GM18502 (cell line): ENCODE measurements around the gene MRPS25.
"Not testable (repeated sequence)": the region's sequence is repeated elsewhere in the genome, so short reads cannot be mapped to it uniquely, and the experiment has no call there.

Source experiments
- ATAC-seq: cut with Tn5 transposase; IDR thresholded peaks from one replicate; pipeline ENCODE4 v1.9.1; 2021; ENCODE audit warnings: mild to moderate bottlenecking; ENCODE audit not compliant: unreplicated experiment, poor library complexity

MRPS25 gene

GRCh38 chr3:15049584-15049983 is 15.5 kb downstream of the MRPS25 start:
- ATAC-seq: no peak

GRCh38 chr3:15045667-15046066 is 19.4 kb downstream of the MRPS25 start:
- no peak for ATAC-seq

- no peak for ATAC-seq
Observed at GRCh38 chr3:15044326-15044725, 20.8 kb downstream of the MRPS25 start.

GRCh38 chr3:15043408-15044171 is 21.5 kb downstream of the MRPS25 start:
- ATAC-seq: no peak

GRCh38 chr3:15042936-15043335 is 22.2 kb downstream of the MRPS25 start:
- no peak for ATAC-seq

- no peak for ATAC-seq
Observed at GRCh38 chr3:15041950-15042349, 23.2 kb downstream of the MRPS25 start.

- no peak for ATAC-seq
Observed at GRCh38 chr3:15040844-15041243, 24.3 kb downstream of the MRPS25 start.

- no peak for ATAC-seq
Observed at GRCh38 chr3:15038306-15038705, 26.8 kb downstream of the MRPS25 start.

GRCh38 chr3:15033103-15033502 is 32.0 kb downstream of the MRPS25 start:
- ATAC-seq: no peak

- ATAC-seq: no peak
Observed at GRCh38 chr3:15032650-15033049, 32.5 kb downstream of the MRPS25 start.

- ATAC-seq: no peak
Observed at GRCh38 chr3:15029625-15030024, 35.5 kb downstream of the MRPS25 start.

- ATAC-seq: no peak
Observed at GRCh38 chr3:15023719-15024118, 41.4 kb downstream of the MRPS25 start.

- no peak for ATAC-seq
Observed at GRCh38 chr3:15023249-15023648, 41.9 kb downstream of the MRPS25 start.

GRCh38 chr3:15017191-15017590 is 47.9 kb downstream of the MRPS25 start:
- no peak for ATAC-seq

GRCh38 chr3:15015456-15015855 is 49.7 kb downstream of the MRPS25 start:
- ATAC-seq: no peak

- ATAC-seq: no peak
Observed at GRCh38 chr3:15014606-15015328, 50.3 kb downstream of the MRPS25 start.

- ATAC-seq: no peak
Observed at GRCh38 chr3:15011174-15011573, 53.9 kb downstream of the MRPS25 start.

- no peak for ATAC-seq
Observed at GRCh38 chr3:15010664-15011063, 54.5 kb downstream of the MRPS25 start.

GRCh38 chr3:15009167-15009566 is 55.9 kb downstream of the MRPS25 start:
- no peak for ATAC-seq

- no peak for ATAC-seq
Observed at GRCh38 chr3:15007681-15008141, 57.4 kb downstream of the MRPS25 start.

- not testable (repeated sequence) for ATAC-seq
Observed at GRCh38 chr3:14999182-14999581, 65.9 kb downstream of the MRPS25 start.
